G401.6 (cell line): Measurements from ENCODE around the gene TRAPPC4.
"Not testable (repeated sequence)": the region's sequence is repeated elsewhere in the genome, so short reads cannot be mapped to it uniquely, and the experiment has no call there.

Experiments used
- FAIRE-seq: peaks from 2 replicates; lab custom pipeline; 2012; peaks lifted over from hg19 to GRCh38; lab: Jason Lieb, UNC

Gene TRAPPC4

DNA sequence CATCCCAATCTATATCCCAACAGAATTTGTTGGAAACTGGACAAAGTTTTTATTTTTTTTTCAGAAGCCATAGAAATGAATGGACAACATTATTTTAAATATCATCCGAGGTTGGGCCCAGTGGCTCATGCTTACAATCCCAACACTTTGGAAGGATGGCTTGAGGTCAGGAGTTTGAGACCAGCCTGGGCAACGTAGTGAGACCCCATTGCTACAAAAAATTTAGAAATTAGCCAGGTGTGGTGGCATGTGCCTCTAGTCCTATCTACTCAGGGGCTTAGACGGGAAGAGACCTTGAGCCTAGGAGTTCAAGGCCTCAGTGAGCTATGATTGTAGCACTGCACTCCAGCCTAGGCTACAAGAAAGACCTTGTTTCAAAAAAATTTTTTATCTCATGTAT is 16.2 kb downstream of the TRAPPC4 start:
- no peak for FAIRE-seq

- FAIRE-seq, result no peak
Measured at GRCh38 chr11:119038884-119039283, 20.3 kb downstream of the TRAPPC4 start.

DNA sequence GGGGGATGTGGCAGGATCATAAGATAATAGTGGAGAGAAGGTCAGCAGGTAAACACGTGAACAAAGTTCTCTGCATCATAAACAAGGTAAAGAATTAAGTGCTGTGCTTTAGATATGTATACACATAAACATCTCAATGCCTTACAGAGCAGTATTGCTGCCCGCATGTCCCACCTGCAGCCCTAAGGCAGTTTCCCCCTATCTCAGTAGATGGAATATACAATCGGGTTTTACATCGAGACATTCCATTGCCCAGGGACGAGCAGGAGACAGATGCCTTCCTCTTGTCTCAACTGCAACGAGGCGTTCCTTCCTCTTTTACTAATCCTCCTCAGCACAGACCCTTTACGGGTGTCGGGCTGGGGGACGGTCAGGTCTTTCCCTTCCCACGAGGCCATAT is 20.9 kb downstream of the TRAPPC4 start:
- not testable (repeated sequence) for FAIRE-seq

DNA sequence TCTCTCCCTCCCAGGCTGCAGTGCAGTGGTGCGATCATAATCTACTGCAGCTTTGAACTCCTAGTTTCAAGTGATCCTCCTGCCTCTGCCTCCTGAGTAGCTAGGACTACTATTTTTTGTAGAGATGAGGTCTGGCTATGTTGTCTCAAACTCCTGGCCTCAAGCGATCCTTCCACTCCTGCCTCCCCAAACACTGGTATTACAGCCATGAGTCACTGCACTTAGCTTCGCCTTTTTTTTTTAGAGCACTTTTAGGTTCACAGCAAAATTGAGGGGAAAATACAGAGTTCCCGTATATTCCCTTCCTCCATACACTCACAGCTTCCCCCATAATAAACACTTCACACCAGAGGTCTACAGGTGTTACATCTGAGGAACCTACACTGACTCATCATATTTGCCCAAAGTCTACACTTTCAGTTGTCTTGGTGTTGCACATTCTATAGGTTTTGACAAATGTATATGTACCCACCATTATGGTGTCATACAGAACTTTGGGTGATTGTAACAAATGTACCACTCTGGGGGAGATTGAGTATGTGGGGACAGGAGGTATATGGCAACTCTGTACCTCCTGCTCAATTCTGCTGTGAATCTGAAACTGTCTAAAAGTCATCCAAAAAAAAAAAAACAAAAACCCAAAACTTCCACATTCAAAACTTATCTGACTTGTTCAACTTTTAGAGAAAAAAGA is 23.4 kb downstream of the TRAPPC4 start:
- no peak for FAIRE-seq

DNA sequence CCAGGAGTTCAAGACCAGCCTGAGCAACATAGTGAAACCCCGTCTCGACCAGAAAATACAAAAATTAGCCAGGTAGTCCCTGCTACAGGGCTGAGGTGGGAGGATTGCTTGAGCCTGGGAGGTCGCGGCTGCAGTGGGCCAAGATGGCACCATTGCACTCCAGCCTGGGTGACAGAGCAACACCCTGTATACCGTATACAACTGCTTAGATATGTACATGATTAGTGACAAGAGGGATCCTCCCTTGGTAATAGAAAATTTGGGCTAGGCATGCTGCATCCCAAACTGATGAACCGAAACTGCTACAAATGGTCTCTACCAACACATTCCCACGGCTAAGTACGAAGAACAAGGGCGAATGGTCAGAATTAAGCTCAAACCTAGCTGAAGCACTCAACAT is 24.4 kb downstream of the TRAPPC4 start:
- FAIRE-seq, result no peak

DNA sequence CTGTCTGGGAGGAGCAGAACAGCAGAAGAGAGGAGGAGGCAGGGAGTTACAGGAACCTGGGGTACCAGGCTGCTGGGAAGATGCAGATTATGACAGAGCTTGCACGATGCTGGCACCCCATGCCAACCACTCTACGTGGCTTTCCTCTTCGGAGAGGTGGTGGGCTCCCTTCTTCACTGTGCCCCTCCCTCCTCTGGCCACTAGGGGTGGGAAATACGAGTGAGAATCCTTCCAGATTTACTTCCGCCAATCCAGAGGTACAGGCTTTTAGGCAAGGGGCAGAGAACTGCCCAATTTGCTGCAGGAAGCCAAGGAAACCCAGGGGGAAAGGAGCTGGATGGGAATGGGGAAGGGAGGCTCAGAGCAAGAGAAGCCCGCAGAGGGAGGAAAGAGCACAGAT is 26.1 kb downstream of the TRAPPC4 start:
- no peak for FAIRE-seq

GRCh38 chr11:119046489-119046888 is 27.9 kb downstream of the TRAPPC4 start:
- FAIRE-seq, result no peak

DNA sequence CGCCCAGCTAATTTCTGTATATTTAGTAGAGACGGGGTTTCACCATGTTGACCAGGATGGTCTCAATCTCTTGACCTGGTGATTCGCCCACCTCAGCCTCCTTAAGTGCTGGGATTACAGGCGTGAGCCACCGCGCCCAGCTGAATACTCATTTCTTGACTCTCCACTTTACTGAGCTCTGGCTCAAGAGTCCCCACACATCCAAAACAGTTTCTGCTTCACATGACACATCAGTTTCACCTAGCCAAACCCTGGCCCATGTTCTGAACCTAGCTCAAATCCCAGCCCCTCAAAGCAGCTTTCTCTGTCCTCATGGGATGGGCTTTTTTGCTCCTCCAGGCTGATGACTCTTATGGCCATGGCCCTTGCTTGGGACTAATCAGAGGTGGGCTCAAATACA is 28.6 kb downstream of the TRAPPC4 start:
- no peak for FAIRE-seq

- no peak for FAIRE-seq
Measured at GRCh38 chr11:119048644-119049043, 30.1 kb downstream of the TRAPPC4 start.

DNA sequence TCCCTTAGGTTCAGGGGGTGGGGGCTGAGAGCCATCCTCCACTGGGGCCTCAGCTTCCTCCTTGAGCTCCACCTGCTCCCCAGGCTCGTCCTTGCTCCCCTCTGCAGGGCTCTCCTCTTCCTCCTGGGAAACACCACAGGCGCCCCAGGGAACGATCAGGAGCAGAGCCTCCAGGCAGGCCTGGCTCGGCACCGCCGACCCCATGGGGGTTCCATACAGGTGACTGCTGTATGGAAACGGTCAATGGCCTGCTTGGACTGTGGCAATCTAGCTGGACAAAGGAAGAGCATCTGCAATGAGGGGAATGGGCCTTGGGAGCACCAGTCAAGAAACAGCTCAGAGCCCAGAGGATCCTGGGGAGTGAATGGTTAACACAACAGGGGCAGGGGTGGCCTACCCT is 30.5 kb downstream of the TRAPPC4 start:
- no peak for FAIRE-seq

- FAIRE-seq, result no peak
Measured at GRCh38 chr11:119051440-119052162, 33.0 kb downstream of the TRAPPC4 start.

DNA sequence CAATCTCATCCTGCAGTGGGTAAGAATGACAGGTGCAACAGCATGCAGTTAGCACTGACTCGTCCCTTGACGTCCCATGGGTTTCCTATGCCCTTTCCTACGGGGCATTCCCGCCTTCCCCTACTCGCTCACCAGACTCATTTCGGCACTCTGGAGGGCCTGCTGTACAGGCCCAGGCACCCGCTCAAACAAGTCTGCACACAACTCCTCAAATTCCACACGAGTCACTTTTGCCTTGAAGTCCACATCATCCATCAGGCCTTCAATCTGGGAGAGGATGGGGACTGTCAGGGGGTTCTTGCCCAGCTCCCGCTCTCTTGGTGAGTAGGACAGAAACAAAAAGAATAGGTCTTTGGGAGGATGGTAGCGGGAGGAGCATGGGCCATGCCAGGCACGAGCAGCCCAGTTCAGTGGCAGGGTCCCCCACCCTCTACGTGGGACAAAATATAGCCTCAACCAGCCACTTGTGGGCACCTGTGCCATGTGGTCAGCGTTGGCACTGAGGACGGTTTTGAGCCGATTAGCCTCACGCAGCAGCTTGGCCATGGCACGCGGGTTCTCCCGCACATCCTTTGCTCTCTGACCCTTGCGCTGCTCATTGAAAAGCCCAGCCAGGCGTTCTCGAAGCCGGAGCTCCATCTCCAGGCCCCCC is 33.7 kb downstream of the TRAPPC4 start:
- no peak for FAIRE-seq

- FAIRE-seq, result no peak
Measured at GRCh38 chr11:119054418-119054817, 35.9 kb downstream of the TRAPPC4 start.

GRCh38 chr11:119055901-119056300 is 37.3 kb downstream of the TRAPPC4 start:
- no peak for FAIRE-seq

DNA sequence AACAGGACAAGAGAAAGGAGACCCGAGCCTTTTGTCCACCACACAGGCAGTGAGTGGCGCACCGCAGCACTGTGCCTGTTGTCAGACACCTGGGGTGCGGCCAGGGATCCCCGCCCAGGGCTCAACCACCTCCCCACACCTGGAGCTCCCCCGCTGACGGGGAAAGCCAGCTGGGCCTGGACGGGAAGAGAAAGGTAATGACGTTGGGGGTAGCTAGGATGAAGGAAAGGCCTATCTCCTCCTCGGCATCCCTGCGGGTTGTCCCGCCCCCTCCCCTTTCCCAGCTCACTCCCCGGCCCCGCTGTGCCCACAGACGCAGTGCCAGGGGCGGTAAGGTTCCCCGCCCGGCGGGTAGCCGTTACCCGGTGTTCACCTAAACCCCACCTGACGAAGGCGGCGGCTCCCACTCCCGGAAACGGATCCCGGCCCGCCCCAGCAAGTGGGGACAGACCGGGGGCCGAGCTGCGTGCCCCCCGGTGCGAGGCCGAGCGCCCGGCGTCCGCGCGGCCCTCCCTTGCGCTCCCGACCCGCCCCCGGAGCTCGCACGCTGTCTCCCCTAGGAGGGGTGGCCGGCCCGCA is 37.9 kb downstream of the TRAPPC4 start:
- FAIRE-seq, result no peak

GRCh38 chr11:119057000-119057769 is 38.6 kb downstream of the TRAPPC4 start, which contains the start of gene HYOU1:
Gene HYOU1 (minus strand): TSS chr11:119057205. CDS start chr11:119056160, 1,045 bp downstream.
- no peak for FAIRE-seq

- not testable (repeated sequence) for FAIRE-seq
Measured at GRCh38 chr11:119059128-119059527, 40.6 kb downstream of the TRAPPC4 start.

DNA sequence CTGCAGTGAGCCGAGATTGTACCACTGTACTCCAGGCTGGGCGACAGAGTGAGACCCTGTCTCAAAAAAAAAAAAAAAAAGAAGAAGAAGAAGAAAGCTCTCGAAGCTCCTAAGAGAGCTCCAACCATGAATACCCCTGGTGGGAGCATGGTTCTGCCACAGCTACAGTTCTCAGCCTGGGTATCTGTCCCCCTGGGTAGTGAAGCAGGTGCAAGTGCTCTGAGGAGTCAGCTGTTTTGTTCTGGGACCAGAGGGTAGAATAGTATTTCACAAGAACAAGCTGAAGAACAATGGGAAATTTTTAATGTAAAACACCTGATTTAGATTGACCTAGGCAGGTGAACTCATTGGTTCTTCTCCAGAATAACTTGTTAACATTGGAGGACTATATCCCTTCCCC is 42.7 kb downstream of the TRAPPC4 start:
- FAIRE-seq, result no peak

- no peak for FAIRE-seq
Measured at GRCh38 chr11:119062779-119063178, 44.2 kb downstream of the TRAPPC4 start.

DNA sequence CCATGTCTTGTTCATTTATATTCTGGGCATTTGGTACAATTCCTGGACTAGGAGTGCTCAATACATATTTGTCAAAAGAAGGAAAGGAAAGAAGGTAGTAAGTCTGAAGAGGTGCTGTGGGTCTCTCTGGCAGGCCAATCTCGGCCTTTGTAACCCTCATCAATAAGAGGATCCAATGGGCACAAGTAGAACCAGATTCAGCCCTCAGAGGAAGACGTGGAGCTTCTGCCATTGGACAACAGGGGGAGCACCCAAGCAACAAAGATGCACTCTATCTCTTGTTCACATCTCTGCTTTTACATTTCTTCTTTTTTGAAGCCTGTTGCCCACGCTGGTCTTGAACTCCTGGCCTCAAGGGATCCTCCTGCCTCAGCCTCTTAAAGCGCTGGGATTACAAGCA is 46.8 kb downstream of the TRAPPC4 start:
- no peak for FAIRE-seq

DNA sequence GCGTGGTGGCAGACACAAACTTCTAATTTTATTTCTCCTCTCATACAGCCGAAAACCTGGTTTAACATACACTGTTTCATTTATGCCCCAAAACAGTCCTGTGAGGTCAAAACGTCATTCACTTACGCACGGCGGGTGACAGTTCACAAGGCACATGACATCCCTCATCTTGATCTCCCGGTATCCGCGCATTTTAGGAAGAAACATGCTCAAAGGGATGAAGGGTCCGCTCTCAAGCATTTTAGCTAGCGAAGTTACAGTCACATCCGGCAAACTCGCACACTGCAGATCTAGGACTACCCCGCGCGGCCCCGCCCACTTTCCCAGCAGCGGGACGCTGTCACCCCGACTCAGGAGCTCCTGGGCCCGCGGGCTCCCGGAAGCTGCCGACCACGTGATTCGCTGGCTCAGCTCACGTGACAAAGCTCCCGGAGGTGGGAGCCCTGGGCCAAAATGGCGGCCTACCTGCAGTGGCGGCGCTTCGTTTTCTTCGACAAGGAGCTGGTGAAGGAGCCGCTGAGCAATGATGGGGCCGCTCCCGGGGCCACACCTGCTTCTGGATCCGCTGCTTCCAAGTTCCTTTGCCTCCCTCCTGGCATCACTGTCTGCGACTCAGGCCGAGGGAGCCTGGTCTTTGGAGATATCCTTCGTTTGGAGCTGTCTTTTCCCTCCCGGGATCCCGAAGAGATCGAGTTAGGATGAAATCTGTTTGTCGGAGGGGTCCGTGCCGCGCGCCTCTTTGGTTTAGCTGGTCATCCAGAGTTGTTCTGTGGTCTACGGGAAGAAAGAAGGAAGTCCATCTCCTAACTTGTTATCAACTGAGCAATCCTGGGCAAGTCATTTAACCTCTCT is 49.0 kb downstream of the TRAPPC4 start, which contains the start of gene VPS11:
Gene VPS11, plus strand, starts transcription at position 448 of the 852 bp plus-strand sequence. Its CDS starts 6 bp downstream, at position 454.
- FAIRE-seq, result peak; percentile 90
